ENCODE measurements around the gene NUBP2.

Gene NUBP2

DNA sequence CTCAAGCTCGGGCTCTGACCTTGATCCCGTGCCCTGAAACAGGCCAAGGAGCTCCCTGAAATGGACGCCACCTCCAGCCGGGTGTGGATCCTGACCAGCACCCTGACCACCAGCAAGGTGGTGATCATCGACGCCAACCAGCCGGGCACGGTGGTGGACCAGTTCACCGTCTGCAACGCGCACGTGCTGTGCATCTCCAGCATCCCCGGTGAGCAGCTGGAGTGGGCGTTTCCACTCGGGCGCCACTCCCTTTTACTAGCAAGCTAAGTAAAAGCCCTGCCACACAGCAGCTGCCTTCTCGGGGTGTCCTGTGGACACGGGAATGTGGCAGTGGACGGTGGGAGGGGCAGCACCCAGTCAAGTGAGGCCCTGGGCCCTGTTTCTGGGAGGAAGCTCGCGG lies 17.8 kb upstream of the NUBP2 start:
- no peak overlapping the region for H2BK5ac ChIP-seq (ENCODE audit: low read depth, low read length, poor library complexity)

DNA sequence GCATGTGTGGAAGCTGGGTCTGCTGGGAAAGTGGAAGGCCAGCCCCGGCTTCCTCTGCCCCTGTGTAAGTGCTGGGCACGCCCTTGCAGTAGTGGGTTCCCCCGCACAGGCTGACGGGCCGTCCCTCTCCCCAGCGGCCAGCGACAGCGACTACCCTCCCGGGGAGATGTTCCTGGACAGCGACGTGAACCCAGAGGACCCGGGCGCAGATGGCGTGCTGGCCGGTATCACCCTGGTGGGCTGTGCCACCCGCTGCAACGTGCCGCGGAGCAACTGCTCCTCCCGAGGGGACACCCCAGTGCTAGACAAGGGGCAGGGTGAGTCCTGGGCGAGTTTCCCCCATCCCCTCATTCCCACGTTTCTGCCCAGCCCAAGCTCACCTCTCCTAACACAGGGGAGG lies 16.9 kb upstream of the NUBP2 start:
- no peak overlapping the region for H2AK5ac ChIP-seq (ENCODE audit: low read length)
- H3K79me2 ChIP-seq (ENCODE audit: control insufficient read depth, insufficient read depth, low read length, poor library complexity), result peaks cover under 1% of the 10 kb centered on the region
- H3K4me2 ChIP-seq (ENCODE audit: low read length), result no peak overlapping the region
- H3K9me3 ChIP-seq (ENCODE audit: insufficient read depth, low read depth, low read length), result peaks cover 2% of the 10 kb centered on the region
- H3K27ac ChIP-seq (ENCODE audit: low read depth, low read length), result no peak overlapping the region
- no peak overlapping the region for H2BK5ac ChIP-seq (ENCODE audit: low read depth, low read length, poor library complexity)
- H3K4me3 ChIP-seq (ENCODE audit: low read depth, low read length), result no peak overlapping the region
- H3K4me1 ChIP-seq (ENCODE audit: control insufficient read depth in 1 of 2, insufficient read depth in 2 of 2, low read length in 2 of 2), result peaks cover 0 to 5% of the 10 kb centered on the region in 2 experiments
- H2BK120ac ChIP-seq (ENCODE audit: insufficient read depth, low read length, poor library complexity), result no peak overlapping the region
- H3K79me1 ChIP-seq (ENCODE audit: low read length), result peaks cover 2% of the 10 kb centered on the region
- H4K8ac ChIP-seq (ENCODE audit: low read depth, low read length), result no peak overlapping the region
- no peak overlapping the region for H4K91ac ChIP-seq (ENCODE audit: low read depth, low read length)
- H3K4ac ChIP-seq (ENCODE audit: low read depth, low read length), result no peak overlapping the region
- no CpG with 5 or more reads among the region's 22 CpGs for WGBS (ENCODE audit: extremely low coverage, insufficient coverage, insufficient read length)
- H2AFZ ChIP-seq (ENCODE audit: insufficient read depth, low read length, poor library complexity), result no peak overlapping the region
- no peak overlapping the region for H3K14ac ChIP-seq (ENCODE audit: low read length)
- H3K36me3 ChIP-seq (ENCODE audit: control insufficient read depth in 1 of 2, insufficient read depth in 2 of 2, low read length in 2 of 2), result peaks cover 74 to 78% of the 10 kb centered on the region in 2 experiments
- H3K18ac ChIP-seq (ENCODE audit: low read length), result no peak overlapping the region
- H3K23ac ChIP-seq (ENCODE audit: low read length), result no peak overlapping the region
- H4K12ac ChIP-seq (ENCODE audit: low read depth, low read length), result peak overlapping the region; percentile 26
- DNase-seq, result no peak
- H3K27me3 ChIP-seq (ENCODE audit: insufficient read depth, low read length), result no peaks in the 10 kb centered on the region
- no peak overlapping the region for H3K9ac ChIP-seq (ENCODE audit: low read length)
- H2BK12ac ChIP-seq (ENCODE audit: low read length), result no peak overlapping the region

More for the DNA sequence above, 17.8 kb upstream of the NUBP2 start:
- Histone ChIP-seq H3K36me3 (ENCODE audit: control insufficient read depth in 1 of 2, insufficient read depth in 2 of 2, low read length in 2 of 2) (peaks cover 83 to 85% of the 10 kb centered on the region in 2 experiments), H3K4ac (ENCODE audit: low read depth, low read length) (no peak overlapping the region), H3K18ac (ENCODE audit: low read length) (no peak overlapping the region), H3K4me3 (ENCODE audit: low read depth, low read length) (peak overlapping the region; percentile 18), H3K27me3 (ENCODE audit: insufficient read depth, low read length) (no peaks in the 10 kb centered on the region), H4K8ac (ENCODE audit: low read depth, low read length) (no peak overlapping the region), H2BK12ac (ENCODE audit: low read length) (no peak overlapping the region), H4K12ac (ENCODE audit: low read depth, low read length) (no peak overlapping the region), H3K4me1 (ENCODE audit: control insufficient read depth in 1 of 2, insufficient read depth in 2 of 2, low read length in 2 of 2) (no peaks in the 10 kb centered on the region), H3K9me3 (ENCODE audit: insufficient read depth, low read depth, low read length) (peaks cover 2% of the 10 kb centered on the region), H2AFZ (ENCODE audit: insufficient read depth, low read length, poor library complexity) (no peak overlapping the region), H2AK5ac (ENCODE audit: low read length) (no peak overlapping the region), H3K9ac (ENCODE audit: low read length) (no peak overlapping the region), H3K4me2 (ENCODE audit: low read length) (no peak overlapping the region), H4K91ac (ENCODE audit: low read depth, low read length) (no peak overlapping the region), H3K23ac (ENCODE audit: low read length) (no peak overlapping the region), H3K79me1 (ENCODE audit: low read length) (no peaks in the 10 kb centered on the region), H3K79me2 (ENCODE audit: control insufficient read depth, insufficient read depth, low read length, poor library complexity) (no peaks in the 10 kb centered on the region), H2BK120ac (ENCODE audit: insufficient read depth, low read length, poor library complexity) (no peak overlapping the region), H3K27ac (ENCODE audit: low read depth, low read length) (no peak overlapping the region), H3K14ac (ENCODE audit: low read length) (no peak overlapping the region)
- no CpG with 5 or more reads among the region's 21 CpGs for WGBS (ENCODE audit: extremely low coverage, insufficient coverage, insufficient read length)
- no peak for DNase-seq

DNA sequence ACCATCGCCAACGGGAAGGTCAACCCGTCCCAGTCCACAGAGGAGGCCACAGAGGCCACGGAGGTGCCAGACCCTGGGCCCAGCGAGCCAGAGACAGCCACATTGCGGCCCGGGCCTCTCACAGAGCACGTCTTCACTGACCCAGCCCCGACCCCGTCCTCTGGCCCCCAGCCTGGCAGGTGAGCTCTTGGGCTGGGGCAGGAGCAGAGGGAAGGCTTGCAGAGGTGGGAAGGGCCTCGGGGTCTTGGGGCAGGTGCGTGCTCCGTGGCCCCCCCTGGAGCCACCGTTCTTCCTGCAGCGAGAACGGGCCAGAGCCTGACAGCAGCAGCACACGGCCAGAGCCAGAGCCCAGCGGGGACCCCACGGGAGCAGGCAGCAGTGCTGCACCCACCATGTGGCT lies 16.5 kb upstream of the NUBP2 start:
- no peak overlapping the region for H3K4me3 ChIP-seq (ENCODE audit: low read depth, low read length)
- no peak overlapping the region for H4K8ac ChIP-seq (ENCODE audit: low read depth, low read length)
- no peak overlapping the region for H3K27ac ChIP-seq (ENCODE audit: low read depth, low read length)
- no peak overlapping the region for H2BK5ac ChIP-seq (ENCODE audit: low read depth, low read length, poor library complexity)
- no peak overlapping the region for H4K12ac ChIP-seq (ENCODE audit: low read depth, low read length)
- no peaks in the 10 kb centered on the region for H3K27me3 ChIP-seq (ENCODE audit: insufficient read depth, low read length)
- peaks cover 2% of the 10 kb centered on the region for H3K79me2 ChIP-seq (ENCODE audit: control insufficient read depth, insufficient read depth, low read length, poor library complexity)
- no peak overlapping the region for H2AFZ ChIP-seq (ENCODE audit: insufficient read depth, low read length, poor library complexity)
- H3K9me3 ChIP-seq (ENCODE audit: insufficient read depth, low read depth, low read length), result peaks cover 2% of the 10 kb centered on the region
- peaks cover 0 to 5% of the 10 kb centered on the region in 2 experiments for H3K4me1 ChIP-seq (ENCODE audit: control insufficient read depth in 1 of 2, insufficient read depth in 2 of 2, low read length in 2 of 2)
- no CpG with 5 or more reads among the region's 19 CpGs for WGBS (ENCODE audit: extremely low coverage, insufficient coverage, insufficient read length)
- no peak overlapping the region for H2BK120ac ChIP-seq (ENCODE audit: insufficient read depth, low read length, poor library complexity)
- H4K91ac ChIP-seq (ENCODE audit: low read depth, low read length), result no peak overlapping the region
- DNase-seq, result no peak
- H3K4ac ChIP-seq (ENCODE audit: low read depth, low read length), result no peak overlapping the region
- H3K14ac ChIP-seq (ENCODE audit: low read length), result no peak overlapping the region
- peaks cover 71 to 74% of the 10 kb centered on the region in 2 experiments for H3K36me3 ChIP-seq (ENCODE audit: control insufficient read depth in 1 of 2, insufficient read depth in 2 of 2, low read length in 2 of 2)
- no peak overlapping the region for H3K18ac ChIP-seq (ENCODE audit: low read length)
- no peak overlapping the region for H3K9ac ChIP-seq (ENCODE audit: low read length)
- H2AK5ac ChIP-seq (ENCODE audit: low read length), result no peak overlapping the region
- peaks cover 5% of the 10 kb centered on the region for H3K79me1 ChIP-seq (ENCODE audit: low read length)
- H3K23ac ChIP-seq (ENCODE audit: low read length), result no peak overlapping the region
- no peak overlapping the region for H3K4me2 ChIP-seq (ENCODE audit: low read length)
- H2BK12ac ChIP-seq (ENCODE audit: low read length), result no peak overlapping the region

DNA sequence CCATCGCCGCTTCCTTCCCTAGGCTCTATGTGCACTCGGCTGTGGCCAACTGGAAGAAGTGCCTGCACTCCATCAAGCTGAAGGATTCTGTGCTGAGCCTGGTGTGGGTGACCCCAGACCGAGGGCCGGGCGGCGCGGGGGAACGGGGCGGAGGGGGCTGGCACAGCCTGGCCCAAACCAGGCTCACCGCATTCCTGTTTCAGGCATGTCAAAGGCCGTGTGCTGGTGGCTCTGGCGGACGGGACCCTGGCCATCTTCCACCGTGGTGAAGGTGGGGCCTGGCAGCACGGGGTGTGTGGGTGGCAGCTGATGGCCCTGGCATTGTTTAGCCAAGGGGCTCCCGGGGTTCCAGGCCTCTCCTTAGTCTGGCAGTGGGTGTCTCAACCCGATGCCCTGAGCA lies 16.1 kb upstream of the NUBP2 start:
- H3K14ac ChIP-seq (ENCODE audit: low read length), result no peak overlapping the region
- no CpG with 5 or more reads among the region's 18 CpGs for WGBS (ENCODE audit: extremely low coverage, insufficient coverage, insufficient read length)
- H4K91ac ChIP-seq (ENCODE audit: low read depth, low read length), result no peak overlapping the region

More for the DNA sequence above, 16.1 kb upstream of the NUBP2 start:
- H2BK120ac ChIP-seq (ENCODE audit: insufficient read depth, low read length, poor library complexity), result no peak overlapping the region
- H3K79me2 ChIP-seq (ENCODE audit: control insufficient read depth, insufficient read depth, low read length, poor library complexity), result peaks cover 2% of the 10 kb centered on the region
- no peak overlapping the region for H3K4me2 ChIP-seq (ENCODE audit: low read length)
- H3K27me3 ChIP-seq (ENCODE audit: insufficient read depth, low read length), result no peaks in the 10 kb centered on the region
- H4K12ac ChIP-seq (ENCODE audit: low read depth, low read length), result no peak overlapping the region
- no peak overlapping the region for H3K27ac ChIP-seq (ENCODE audit: low read depth, low read length)
- no peak overlapping the region for H3K18ac ChIP-seq (ENCODE audit: low read length)
- H3K4ac ChIP-seq (ENCODE audit: low read depth, low read length), result no peak overlapping the region
- no peak overlapping the region for H2BK5ac ChIP-seq (ENCODE audit: low read depth, low read length, poor library complexity)
- no peak overlapping the region for H2AFZ ChIP-seq (ENCODE audit: insufficient read depth, low read length, poor library complexity)
- no peak for DNase-seq
- H2AK5ac ChIP-seq (ENCODE audit: low read length), result no peak overlapping the region
- H3K9ac ChIP-seq (ENCODE audit: low read length), result no peak overlapping the region
- H3K36me3 ChIP-seq (ENCODE audit: control insufficient read depth in 1 of 2, insufficient read depth in 2 of 2, low read length in 2 of 2), result peaks cover 68 to 71% of the 10 kb centered on the region in 2 experiments
- H3K4me1 ChIP-seq (ENCODE audit: control insufficient read depth in 1 of 2, insufficient read depth in 2 of 2, low read length in 2 of 2), result peaks cover under 1 to 5% of the 10 kb centered on the region in 2 experiments
- H2BK12ac ChIP-seq (ENCODE audit: low read length), result no peak overlapping the region
- no peak overlapping the region for H3K4me3 ChIP-seq (ENCODE audit: low read depth, low read length)
- no peak overlapping the region for H4K8ac ChIP-seq (ENCODE audit: low read depth, low read length)
- H3K23ac ChIP-seq (ENCODE audit: low read length), result no peak overlapping the region
- peaks cover 7% of the 10 kb centered on the region for H3K79me1 ChIP-seq (ENCODE audit: low read length)
- H3K9me3 ChIP-seq (ENCODE audit: insufficient read depth, low read depth, low read length), result peaks cover 2% of the 10 kb centered on the region

Measured in trophoblast cell (in vitro differentiated cells and primary cell).